Measurements from ENCODE around the gene TEX14. TPM values are rescaled to one million over a fixed set of nuclear protein-coding genes. Genes with fewer than 3 reads are reported as not detected.
A peak's percentile ranks its signal among the peaks of the same experiment; 100 is the strongest.

Gene TEX14
- total and polyA plus RNA-seq, 8 donors: 0.03 to 0.59 (median 0.20) TPM

DNA sequence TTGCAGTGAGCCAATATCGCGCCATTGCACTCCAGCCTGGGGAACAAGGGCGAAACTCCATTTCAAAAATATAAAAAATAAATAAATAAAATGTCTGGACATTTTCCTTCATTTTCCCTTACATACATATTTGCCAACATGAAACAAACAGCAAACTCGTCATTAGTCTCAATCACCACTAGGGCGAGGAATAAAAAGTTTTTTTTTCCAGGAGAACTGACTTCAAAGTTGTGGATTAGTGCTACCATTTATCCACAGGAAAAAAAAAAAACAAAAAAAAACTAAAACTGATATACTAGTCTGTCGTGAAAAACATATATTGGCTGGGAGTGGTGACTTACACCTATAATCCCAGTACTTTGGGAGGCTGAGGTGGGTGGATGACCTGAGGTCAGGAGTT, 100.4 kb downstream of the TEX14 start:
- 82 to 87% methylated on average over 6 of the region's 6 CpGs for WGBS, 2 donors
- Histone ChIP-seq H3K27ac (no peak overlapping the region), H3K4me1 (no peaks in the 10 kb centered on the region), H3K27me3 (no peaks in the 10 kb centered on the region), H3K4me3 (no peak overlapping the region), H3K9me3 (no peaks in the 10 kb centered on the region), H3K36me3 (no peaks in the 10 kb centered on the region)
- intact Hi-C loops (cut with DNase I): loop anchor here in 1 of 3 donors (10.0 kb wide), 1 partner anchor 223 kb away; no protein-coding TSS in a partner anchor
- FAIRE-seq (no peak), ATAC-seq (no peak), DNase-seq (no peak)
- no peak for TF ChIP-seq CTCF (IDR thresholded peaks at IDR 0.05)

DNA sequence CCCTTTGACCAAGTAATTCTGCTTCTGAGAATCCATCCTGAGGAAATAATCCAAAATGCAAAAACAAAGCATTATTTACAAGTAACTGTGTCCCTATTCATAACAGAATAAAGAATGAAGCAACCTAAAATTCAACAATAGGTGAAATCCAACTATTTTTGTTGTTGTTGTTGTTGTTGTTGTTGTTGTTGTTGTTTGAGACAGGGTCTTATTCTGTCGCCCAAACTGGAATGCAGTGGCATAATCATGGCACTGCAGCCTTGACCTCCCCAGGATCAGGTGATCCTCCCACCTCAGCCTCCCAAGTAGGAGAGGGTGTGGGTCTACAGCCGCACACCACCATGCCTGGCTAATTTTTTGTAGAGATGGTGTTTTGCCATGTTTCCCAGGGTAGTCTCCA, 101.5 kb downstream of the TEX14 start:
- no peaks in the 10 kb centered on the region for H3K4me1 ChIP-seq
- H3K27me3 ChIP-seq: no peaks in the 10 kb centered on the region
- no peaks in the 10 kb centered on the region for H3K36me3 ChIP-seq
- H3K27ac ChIP-seq: no peak overlapping the region
- ATAC-seq (no peak), FAIRE-seq (no peak), DNase-seq (no peak)
- WGBS, 2 donors: 64 to 79% methylated on average over 2 of the region's 2 CpGs
- intact Hi-C loops (cut with DNase I): loop anchor here in 1 of 3 donors (10.0 kb wide), 1 partner anchor 224 kb away; no protein-coding TSS in a partner anchor
- TF ChIP-seq CTCF (IDR thresholded peaks at IDR 0.05): no peak
- no peak overlapping the region for H3K4me3 ChIP-seq
- no peaks in the 10 kb centered on the region for H3K9me3 ChIP-seq

DNA sequence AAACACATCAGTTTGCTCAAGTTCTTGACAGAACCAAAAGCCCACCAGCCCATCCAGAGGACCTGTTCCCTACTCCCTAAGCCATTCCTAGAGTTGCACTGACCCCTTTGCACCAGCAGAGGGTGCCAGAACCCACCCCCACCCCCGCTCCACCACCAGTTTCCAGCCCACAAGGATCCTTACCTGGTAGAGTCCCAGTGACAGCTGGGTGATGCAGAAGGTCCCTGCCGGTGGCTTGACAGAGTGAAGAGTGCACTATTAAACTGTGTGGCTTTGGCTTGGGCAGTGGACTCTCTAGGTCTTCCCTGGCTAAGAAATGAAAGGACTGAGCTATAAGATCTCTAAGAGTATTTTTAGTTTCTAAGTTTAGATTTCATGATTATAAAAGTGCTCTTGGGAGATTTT, 104.1 kb downstream of the TEX14 start:
- intact Hi-C loops (cut with DNase I): loop anchor here in 1 of 3 donors (10.0 kb wide), 1 partner anchor 417 kb away; no protein-coding TSS in a partner anchor
- FAIRE-seq (no peak), DNase-seq (peak; percentile 23 to 74 (median 50)), ATAC-seq (peak; percentile 53 to 94 (median 90))
- TF ChIP-seq CTCF (IDR thresholded peaks at IDR 0.05): peak; percentile 76 to 92 (median 87)
- H3K27ac ChIP-seq: no peak overlapping the region
- 4 to 5% methylated on average over 2 of the region's 2 CpGs for WGBS, 2 donors
- no peak overlapping the region for H3K4me3 ChIP-seq
- H3K36me3 ChIP-seq: no peaks in the 10 kb centered on the region
- no peaks in the 10 kb centered on the region for H3K27me3 ChIP-seq
- no peaks in the 10 kb centered on the region for H3K9me3 ChIP-seq
- no peaks in the 10 kb centered on the region for H3K4me1 ChIP-seq

- no peaks in the 10 kb centered on the region for H3K27me3 ChIP-seq
- no peak overlapping the region for H3K27ac ChIP-seq
- no peaks in the 10 kb centered on the region for H3K36me3 ChIP-seq
- TF ChIP-seq CTCF (IDR thresholded peaks at IDR 0.05): no peak
- H3K4me1 ChIP-seq: no peaks in the 10 kb centered on the region
- no peak overlapping the region for H3K4me3 ChIP-seq
- FAIRE-seq (no peak), ATAC-seq (no peak), DNase-seq (no peak)
- H3K9me3 ChIP-seq: no peaks in the 10 kb centered on the region
- intact Hi-C loops (cut with DNase I): loop anchor here in 1 of 3 donors (10.0 kb wide), 1 partner anchor 419 kb away; no protein-coding TSS in a partner anchor
- WGBS, 2 donors: 51 to 54% methylated on average over 1 of the region's 1 CpG
These were observed 105.7 kb downstream of the TEX14 start for GRCh38 chr17:58586009-58586644.

- Histone ChIP-seq H3K27me3 (no peaks in the 10 kb centered on the region), H3K4me3 (no peak overlapping the region), H3K4me1 (no peaks in the 10 kb centered on the region), H3K27ac (no peak overlapping the region), H3K9me3 (no peaks in the 10 kb centered on the region), H3K36me3 (no peaks in the 10 kb centered on the region)
- FAIRE-seq (no peak), ATAC-seq (no peak), DNase-seq (no peak)
- TF ChIP-seq CTCF (IDR thresholded peaks at IDR 0.05): no peak
- intact Hi-C loops (cut with DNase I): loop anchor here in 1 of 3 donors (10.0 kb wide), 1 partner anchor 419 kb away; no protein-coding TSS in a partner anchor
- 81 to 85% methylated on average over 10 of the region's 10 CpGs for WGBS, 2 donors
These were observed 106.3 kb downstream of the TEX14 start for GRCh38 chr17:58585554-58585953.

Data from pancreas (tissue), 10 donors.